GM12878 (cell line): ENCODE results near the gene KRTAP11-1. TPM values are rescaled to one million over a fixed set of nuclear protein-coding genes. Genes with fewer than 3 reads are reported as not detected.

Source experiments
- ATAC-seq: fragments of 200-7000 bp; cut with Tn5 transposase; 3 replicates; pipeline ENCODE4 v1.9.1; 2020; ENCODE audit warnings: mild to moderate bottlenecking, moderate library complexity
- BruUV-seq: library from RNA; stranded (reverse); fragments of 400-500 nt; replicated peaks from 2 replicates; lab custom pipeline; 2021; lab: Mats Ljungman, UMichigan
- CTCF ChIA-PET: fragments of 300-600 bp; sonication (Branson Sonifier 250); formaldehyde crosslinking; extraction: SDS; loops from one replicate; lab custom pipeline; 2021; ENCODE audit warnings: inconsistent platforms; lab: Yijun Ruan, JAX
- POLR2A ChIA-PET: fragments of 350-600 bp; formaldehyde crosslinking; extraction: SDS; loops from one replicate; lab custom pipeline; 2021; ENCODE audit warnings: inconsistent platforms; lab: Charles Lee
- RAD21 ChIA-PET: fragments of 300-600 bp; sonication (Branson Sonifier 250); formaldehyde crosslinking; loops from one replicate; lab custom pipeline; 2023; ENCODE audit warnings: antibody characterized with exemption; ENCODE audit not compliant: unreplicated experiment; lab: Charles Lee
- SMC1A ChIA-PET: fragments of 300-600 bp; sonication (Branson Sonifier 250); formaldehyde crosslinking; loops from one replicate; lab custom pipeline; 2023; ENCODE audit not compliant: unreplicated experiment, uncharacterized antibody; lab: Charles Lee
- DNase-seq: peaks from one replicate; pipeline ENCODE4 v3.0.0-alpha.2; 2011; ENCODE audit warnings: low read depth, low spot score
- FAIRE-seq: peaks from 3 replicates; lab custom pipeline; 2011; peaks lifted over from hg19 to GRCh38; lab: Jason Lieb, UNC
- H2AFZ ChIP-seq: 2 replicates; pipeline ENCODE4 v1.6.0; 2011; ENCODE audit warnings: low read depth, low read length, control low read depth; ENCODE audit not compliant: control insufficient read depth
- H3K27ac ChIP-seq: 2 replicates; pipeline ENCODE4 v1.5.1; 2011; ENCODE audit warnings: control low read depth; ENCODE audit not compliant: control insufficient read depth, insufficient read depth
- H3K27me3 ChIP-seq, 2 experiments: replicated peaks in 1 of 2; 2 replicates each; pipeline versions ENCODE4 v1.6.0 to v1.6.1; 2011; ENCODE audit warnings: low read length in 1 of 2; ENCODE audit not compliant: control insufficient read depth in 2 of 2, insufficient read depth in 2 of 2
- H3K36me3 ChIP-seq, 2 experiments: 2 replicates each; pipeline ENCODE4 v1.5.1; 2011; ENCODE audit warnings: low read length in 1 of 2; ENCODE audit not compliant: control insufficient read depth in 2 of 2, insufficient read depth in 2 of 2
- H3K4me1 ChIP-seq: 2 replicates; pipeline ENCODE4 v1.6.1; 2011; ENCODE audit warnings: mild to moderate bottlenecking, low read length, moderate library complexity, mixed read lengths; ENCODE audit not compliant: control insufficient read depth, insufficient read depth
- H3K4me2 ChIP-seq: 2 replicates; pipeline ENCODE4 v1.6.0; 2011; ENCODE audit warnings: control low read depth; ENCODE audit not compliant: control insufficient read depth, insufficient read depth
- H3K4me3 ChIP-seq: fragments of 200-600 bp; sonication (generic); 2 replicates; pipeline ENCODE4 v1.5.1; 2016
- H3K79me2 ChIP-seq: 2 replicates; pipeline ENCODE4 v1.6.0; 2011; ENCODE audit warnings: low read length; ENCODE audit not compliant: control insufficient read depth, insufficient read depth
- H3K9ac ChIP-seq: 2 replicates; pipeline ENCODE4 v1.8.0; 2011; ENCODE audit warnings: low read length, control low read depth, mixed read lengths; ENCODE audit not compliant: control insufficient read depth, insufficient read depth
- H3K9me3 ChIP-seq: replicated peaks from 3 replicates; pipeline ENCODE4 v1.5.1; 2011; ENCODE audit warnings: mild to moderate bottlenecking, low read length; ENCODE audit not compliant: control insufficient read depth, insufficient read depth
- H4K20me1 ChIP-seq: 2 replicates; pipeline ENCODE4 v1.6.0; 2011; ENCODE audit not compliant: control insufficient read depth, insufficient read depth
- HCFC1 ChIP-seq: fragments of 150-350 bp; IDR thresholded peaks from 2 replicates; pipeline ENCODE4 v1.6.1; 2014; ENCODE audit warnings: low read length
- KLF5 ChIP-seq: fragments of 450-650 bp; IDR thresholded peaks from 2 replicates; pipeline ENCODE4 v1.6.1; 2014; ENCODE audit warnings: mild to moderate bottlenecking; ENCODE audit not compliant: partially characterized antibody
- NR2C2 ChIP-seq: IDR thresholded peaks from 2 replicates; pipeline ENCODE4 v1.6.1; 2011; ENCODE audit warnings: borderline replicate concordance, low read depth; ENCODE audit not compliant: control insufficient read depth, insufficient read length
- POU2F2 ChIP-seq: IDR thresholded peaks from 3 replicates; pipeline ENCODE4 v1.6.1; 2011; ENCODE audit warnings: low read depth, mild to moderate bottlenecking, low read length, borderline replicate concordance
- SMAD1 ChIP-seq: fragments of 450-650 bp; IDR thresholded peaks from 2 replicates; pipeline ENCODE4 v1.6.1; 2018; ENCODE audit warnings: mild to moderate bottlenecking, low read depth; ENCODE audit not compliant: partially characterized antibody
- SMC3 ChIP-seq: IDR thresholded peaks from 2 replicates; pipeline ENCODE4 v1.6.1; 2011; ENCODE audit warnings: low read length, improper control_type of control experiment, borderline replicate concordance
- WGBS: methylation state at CpG from one replicate; pipeline ENCODE4 v1.1.6; 2016; ENCODE audit warnings: low lambda C conversion rate; ENCODE audit not compliant: insufficient replicate concordance, insufficient coverage; ENCODE audit errors: missing lambda C conversion rate; 5-methylcytosine and 5-hydroxymethylcytosine counted together
- in situ Hi-C: fragments of 300-500 bp; cut with MboI; formaldehyde crosslinking; loops from 9 replicates; pipeline ENCODE4 v1.14.3; 2018; ENCODE audit warnings: mixed read lengths
- intact Hi-C: fragments of 100-400 bp; cut with micrococcal nuclease; formaldehyde crosslinking; loops from one replicate; pipeline ENCODE4 v1.14.2; 2022; ENCODE audit not compliant: unreplicated experiment
- polyA plus RNA-seq, 11 experiments: library from polyadenylated mRNA; depleted of rRNA in 4 of 11; unstranded in 6 of 11; stranded (reverse) in 5 of 11; fragments of >200 nt; fragmentation: Nextera tagmentation in 4 of 11; fragmentation: Illumina TruSeq in 1 of 11; extraction: Ambion mirVana in 4 of 11; extraction: Trizol in 1 of 11; gene quantifications; 1 replicate in 1 of 11; 2 replicates in 10 of 11; pipeline versions ENCODE4 v1.2.1 to v1.2.3, GENCODE V29; 2011 to 2016; ENCODE audit warnings: inconsistent platforms in 2 of 11, missing spikeins in 2 of 11, low read depth in 1 of 11
- total RNA-seq, 4 experiments: library from RNA; depleted of rRNA in 3 of 4; stranded (reverse); fragments of >200 nt in 3 of 4; fragmentation: Illumina TruSeq in 1 of 4; extraction: Trizol in 1 of 4; gene quantifications; 2 replicates each; pipeline versions ENCODE4 v1.2.1 to v1.2.3, GENCODE V29; 2013 to 2021
- TF ChIP-seq, protein P1 (sequence below): IDR thresholded peaks from 2 replicates; pipeline ENCODE4 v1.6.1; 2011; ENCODE audit warnings: borderline replicate concordance, low read depth, mild to moderate bottlenecking, moderate library complexity, low read length; ENCODE audit not compliant: insufficient read depth, poor library complexity, severe bottlenecking
- TF ChIP-seq, protein P2 (sequence below): fragments of 450-650 bp; IDR thresholded peaks from 2 replicates; pipeline ENCODE4 v1.6.1; 2016; ENCODE audit warnings: mild to moderate bottlenecking
- TF ChIP-seq, protein P3 (sequence below): IDR thresholded peaks from 2 replicates; pipeline ENCODE4 v1.6.1; 2011; ENCODE audit warnings: mild to moderate bottlenecking, low read depth, low read length, moderate library complexity; ENCODE audit not compliant: insufficient replicate concordance

Gene KRTAP11-1
- total and polyA plus RNA-seq, 10 of the 15 experiments (the other 5 are each of a cell fraction or from before 2014, with no cell fraction given), result not detected

DNA sequence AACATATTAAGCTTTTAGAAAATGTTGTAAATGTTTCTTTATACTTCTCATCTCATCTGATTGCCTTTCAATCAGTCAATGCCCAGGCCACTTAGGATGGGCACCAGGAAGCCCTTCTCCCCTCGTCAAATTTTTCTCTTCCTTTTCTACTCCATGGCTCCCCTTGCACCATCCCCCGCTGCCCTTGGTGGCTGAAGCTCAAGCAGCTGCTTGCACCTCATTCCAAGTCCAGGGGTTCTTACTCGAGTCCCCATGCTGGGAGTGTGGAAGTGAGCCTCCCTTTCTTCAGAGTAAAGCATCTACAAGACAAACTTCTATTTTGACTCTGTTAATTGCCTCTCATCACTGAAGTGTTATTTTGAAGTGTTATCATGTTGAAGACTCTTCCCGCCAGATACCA, 39.7 kb upstream of the KRTAP11-1 start (continued):
- TF ChIP-seq, protein P1, sequence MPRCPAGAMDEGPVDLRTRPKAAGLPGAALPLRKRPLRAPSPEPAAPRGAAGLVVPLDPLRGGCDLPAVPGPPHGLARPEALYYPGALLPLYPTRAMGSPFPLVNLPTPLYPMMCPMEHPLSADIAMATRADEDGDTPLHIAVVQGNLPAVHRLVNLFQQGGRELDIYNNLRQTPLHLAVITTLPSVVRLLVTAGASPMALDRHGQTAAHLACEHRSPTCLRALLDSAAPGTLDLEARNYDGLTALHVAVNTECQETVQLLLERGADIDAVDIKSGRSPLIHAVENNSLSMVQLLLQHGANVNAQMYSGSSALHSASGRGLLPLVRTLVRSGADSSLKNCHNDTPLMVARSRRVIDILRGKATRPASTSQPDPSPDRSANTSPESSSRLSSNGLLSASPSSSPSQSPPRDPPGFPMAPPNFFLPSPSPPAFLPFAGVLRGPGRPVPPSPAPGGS, result no peak
- TF ChIP-seq POU2F2 (no peak), HCFC1 (no peak), SMAD1 (no peak), NR2C2 (no peak), KLF5 (no peak)
- TF ChIP-seq, protein P2, sequence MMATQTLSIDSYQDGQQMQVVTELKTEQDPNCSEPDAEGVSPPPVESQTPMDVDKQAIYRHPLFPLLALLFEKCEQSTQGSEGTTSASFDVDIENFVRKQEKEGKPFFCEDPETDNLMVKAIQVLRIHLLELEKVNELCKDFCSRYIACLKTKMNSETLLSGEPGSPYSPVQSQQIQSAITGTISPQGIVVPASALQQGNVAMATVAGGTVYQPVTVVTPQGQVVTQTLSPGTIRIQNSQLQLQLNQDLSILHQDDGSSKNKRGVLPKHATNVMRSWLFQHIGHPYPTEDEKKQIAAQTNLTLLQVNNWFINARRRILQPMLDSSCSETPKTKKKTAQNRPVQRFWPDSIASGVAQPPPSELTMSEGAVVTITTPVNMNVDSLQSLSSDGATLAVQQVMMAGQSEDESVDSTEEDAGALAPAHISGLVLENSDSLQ, result no peak
- TF ChIP-seq, protein P3, sequence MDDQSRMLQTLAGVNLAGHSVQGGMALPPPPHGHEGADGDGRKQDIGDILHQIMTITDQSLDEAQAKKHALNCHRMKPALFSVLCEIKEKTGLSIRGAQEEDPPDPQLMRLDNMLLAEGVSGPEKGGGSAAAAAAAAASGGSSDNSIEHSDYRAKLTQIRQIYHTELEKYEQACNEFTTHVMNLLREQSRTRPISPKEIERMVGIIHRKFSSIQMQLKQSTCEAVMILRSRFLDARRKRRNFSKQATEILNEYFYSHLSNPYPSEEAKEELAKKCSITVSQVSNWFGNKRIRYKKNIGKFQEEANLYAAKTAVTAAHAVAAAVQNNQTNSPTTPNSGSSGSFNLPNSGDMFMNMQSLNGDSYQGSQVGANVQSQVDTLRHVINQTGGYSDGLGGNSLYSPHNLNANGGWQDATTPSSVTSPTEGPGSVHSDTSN, result no peak

DNA sequence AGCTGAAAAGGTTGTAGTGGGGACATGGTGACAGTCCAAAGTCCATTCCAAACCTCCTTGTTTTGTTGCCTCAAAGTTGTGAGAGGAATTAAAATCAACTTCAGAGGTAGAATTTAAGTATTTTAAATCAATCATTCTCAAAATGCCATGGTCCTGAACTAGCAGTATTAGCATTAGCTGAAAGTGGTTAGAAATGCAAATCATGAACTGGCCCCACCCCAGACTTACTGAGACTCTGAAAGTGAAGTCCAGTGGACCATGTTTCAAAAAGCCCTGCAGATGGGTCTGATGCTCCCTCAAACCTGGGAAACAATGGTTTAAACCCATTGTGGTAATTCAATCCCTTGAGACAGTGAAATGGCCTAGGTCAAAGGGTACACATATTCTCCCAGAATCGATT, 36.2 kb upstream of the KRTAP11-1 start:
- H3K79me2 ChIP-seq, result no peaks in the 10 kb centered on the region
- RAD21 ChIA-PET, result no interaction called here
- WGBS, result 79% methylated on average over 1 of the region's 1 CpG
- CTCF ChIA-PET, result no interaction called here
- no peak overlapping the region for H3K4me3 ChIP-seq
- no TSS peak for BruUV-seq
- no peaks in the 10 kb centered on the region for H3K36me3 ChIP-seq
- FAIRE-seq, result no peak
- no peaks in the 10 kb centered on the region for H4K20me1 ChIP-seq
- DNase-seq, result no peak
- POLR2A ChIA-PET, result no interaction called here
- H3K27me3 ChIP-seq, result no peaks in the 10 kb centered on the region
- no peak overlapping the region for H2AFZ ChIP-seq
- H3K27ac ChIP-seq, result no peak overlapping the region
- no peak for ATAC-seq
- no peak overlapping the region for H3K9ac ChIP-seq
- no peak overlapping the region for H3K4me2 ChIP-seq
- H3K4me1 ChIP-seq, result no peaks in the 10 kb centered on the region
- TF ChIP-seq NR2C2 (no peak), SMC3 (no peak)
- SMC1A ChIA-PET, result no interaction called here
- no peaks in the 10 kb centered on the region for H3K9me3 ChIP-seq
- in situ Hi-C loops, result no loop called here
- intact Hi-C loops, result no loop called here
